Thyroid gland (tissue), 4 donors: ENCODE data around the gene UNC80.

Source experiments
- POLR2A ChIP-seq, 2 donors: fragments of 450-650 bp; IDR thresholded peaks; one replicate each; pipeline ENCODE4 v1.6.1; 2017; ENCODE audit warnings: antibody characterized with exemption in 2 of 2, mild to moderate bottlenecking in 2 of 2, moderate library complexity in 1 of 2
- TF ChIP-seq, protein P1 (sequence below), 6 experiments: fragments of 200-600 bp in 3 of 6; fragments of 450-650 bp in 3 of 6; sonication (generic) in 3 of 6; IDR thresholded peaks; one replicate each; pipeline ENCODE4 v1.5.1; 2016 to 2019; ENCODE audit warnings: antibody characterized with exemption in 6 of 6, mild to moderate bottlenecking in 2 of 6, inconsistent platforms in 1 of 6, moderate library complexity in 1 of 6

DNA sequence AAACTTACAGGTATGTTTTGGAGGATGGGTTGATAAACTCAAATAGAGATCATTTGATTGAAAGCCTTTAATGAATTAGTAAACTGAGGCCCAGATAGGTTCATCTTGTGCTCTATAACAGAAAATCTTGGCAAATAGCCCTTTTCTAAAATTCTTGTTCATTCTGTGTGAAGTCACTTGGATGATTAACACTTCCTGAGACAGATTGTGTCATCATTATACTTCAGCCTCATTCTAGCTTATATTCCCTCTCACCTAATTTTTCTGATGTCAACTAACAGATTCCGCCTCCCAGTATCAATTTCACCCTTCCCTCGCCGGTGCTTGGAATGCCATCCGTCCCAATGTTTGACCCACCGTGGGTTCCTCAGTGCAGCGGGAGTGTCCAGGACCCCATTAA is 146.6 kb downstream of the UNC80 start:
- TF ChIP-seq, protein P1, sequence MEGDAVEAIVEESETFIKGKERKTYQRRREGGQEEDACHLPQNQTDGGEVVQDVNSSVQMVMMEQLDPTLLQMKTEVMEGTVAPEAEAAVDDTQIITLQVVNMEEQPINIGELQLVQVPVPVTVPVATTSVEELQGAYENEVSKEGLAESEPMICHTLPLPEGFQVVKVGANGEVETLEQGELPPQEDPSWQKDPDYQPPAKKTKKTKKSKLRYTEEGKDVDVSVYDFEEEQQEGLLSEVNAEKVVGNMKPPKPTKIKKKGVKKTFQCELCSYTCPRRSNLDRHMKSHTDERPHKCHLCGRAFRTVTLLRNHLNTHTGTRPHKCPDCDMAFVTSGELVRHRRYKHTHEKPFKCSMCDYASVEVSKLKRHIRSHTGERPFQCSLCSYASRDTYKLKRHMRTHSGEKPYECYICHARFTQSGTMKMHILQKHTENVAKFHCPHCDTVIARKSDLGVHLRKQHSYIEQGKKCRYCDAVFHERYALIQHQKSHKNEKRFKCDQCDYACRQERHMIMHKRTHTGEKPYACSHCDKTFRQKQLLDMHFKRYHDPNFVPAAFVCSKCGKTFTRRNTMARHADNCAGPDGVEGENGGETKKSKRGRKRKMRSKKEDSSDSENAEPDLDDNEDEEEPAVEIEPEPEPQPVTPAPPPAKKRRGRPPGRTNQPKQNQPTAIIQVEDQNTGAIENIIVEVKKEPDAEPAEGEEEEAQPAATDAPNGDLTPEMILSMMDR (IDR thresholded peaks at IDR 0.05) = no peak
- no peak for TF ChIP-seq POLR2A (IDR thresholded peaks at IDR 0.05)
